Neutrophil (primary cell): Measurements from ENCODE around the gene GPHB5.

ENCODE experiments used
- H3K27ac ChIP-seq: fragments of 200-600 bp; sonication (generic); 2 replicates; pipeline ENCODE4 v1.5.1; 2016; ENCODE audit warnings: mild to moderate bottlenecking, moderate library complexity
- H3K27me3 ChIP-seq: fragments of 200-600 bp; sonication (generic); 2 replicates; pipeline ENCODE4 v1.6.0; 2016; ENCODE audit warnings: mild to moderate bottlenecking
- H3K36me3 ChIP-seq: fragments of 200-600 bp; sonication (generic); 2 replicates; pipeline ENCODE4 v1.5.1; 2017
- H3K4me1 ChIP-seq, 2 experiments: fragments of 200-600 bp in 1 of 2; sonication (generic) in 1 of 2; 1 replicate in 1 of 2; 2 replicates in 1 of 2; pipeline versions ENCODE4 v1.5.1 to v1.6.1; 2013 to 2016; ENCODE audit warnings: low read depth in 1 of 2, low read length in 1 of 2, mild to moderate bottlenecking in 1 of 2, moderate library complexity in 1 of 2; ENCODE audit not compliant: control insufficient read depth in 1 of 2, insufficient read depth in 1 of 2
- H3K4me3 ChIP-seq, 2 experiments: fragments of 200-600 bp in 1 of 2; sonication (generic) in 1 of 2; 1 replicate in 1 of 2; 2 replicates in 1 of 2; pipeline ENCODE4 v1.5.1; 2013 to 2016; ENCODE audit warnings: low read depth in 1 of 2, low read length in 1 of 2, mild to moderate bottlenecking in 1 of 2, moderate library complexity in 1 of 2
- H3K9me3 ChIP-seq: fragments of 200-600 bp; sonication (generic); 2 replicates; pipeline ENCODE4 v1.5.1; 2016
- CTCF ChIP-seq: fragments of 200-600 bp; sonication (generic); IDR thresholded peaks from 2 replicates; pipeline ENCODE4 v1.5.1; 2016; ENCODE audit warnings: antibody characterized with exemption

The GPHB5 gene

GRCh38 chr14:63300854-63301253 is 17.9 kb downstream of the GPHB5 start:
- no peaks in the 10 kb centered on the region for H3K36me3 ChIP-seq
- no peak for TF ChIP-seq CTCF
- no peaks in the 10 kb centered on the region for H3K9me3 ChIP-seq
- H3K27me3 ChIP-seq: no peaks in the 10 kb centered on the region
- no peaks in the 10 kb centered on the region for H3K4me1 ChIP-seq
- H3K27ac ChIP-seq: no peak overlapping the region
- H3K4me3 ChIP-seq: no peak overlapping the region

DNA sequence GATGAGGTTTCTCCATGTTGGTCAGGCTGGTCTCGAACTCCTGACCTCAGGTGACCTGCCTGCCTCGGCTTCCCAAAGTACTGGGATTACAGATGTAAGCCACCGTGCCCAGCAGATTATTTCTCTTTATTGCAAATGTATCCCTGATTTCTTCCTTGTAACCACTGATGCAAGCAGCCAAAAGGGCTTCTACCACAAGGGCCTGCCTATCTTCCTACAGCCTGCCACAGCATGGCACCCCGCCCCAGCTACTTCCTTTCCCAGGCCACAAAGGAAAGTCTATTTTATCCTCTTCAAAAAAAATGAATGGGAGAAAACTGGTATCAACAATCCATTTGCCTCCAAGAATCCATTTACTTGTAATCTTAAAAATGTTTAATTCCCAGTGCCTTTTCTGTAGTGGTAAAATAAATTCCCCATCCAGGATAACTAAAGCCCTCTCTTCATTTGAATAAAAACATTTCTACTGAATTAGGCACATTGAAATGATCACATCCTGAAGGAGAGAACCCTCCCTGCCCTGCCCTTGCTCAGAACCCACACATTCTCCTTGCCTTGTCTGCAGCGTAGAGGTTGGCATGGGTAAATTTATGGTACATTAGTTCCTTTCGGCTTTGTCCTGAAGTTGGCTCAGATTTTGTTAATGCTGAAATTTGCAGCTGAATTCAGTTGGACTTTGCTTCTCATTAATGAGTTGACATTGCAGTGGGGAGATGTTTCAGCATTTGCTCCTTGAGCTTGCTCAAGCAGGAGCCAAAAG is 19.2 kb downstream of the GPHB5 start:
- no peak overlapping the region for H3K27ac ChIP-seq
- TF ChIP-seq CTCF: no peak
- no peaks in the 10 kb centered on the region for H3K4me1 ChIP-seq
- no peaks in the 10 kb centered on the region for H3K27me3 ChIP-seq
- H3K36me3 ChIP-seq: no peaks in the 10 kb centered on the region
- H3K9me3 ChIP-seq: no peaks in the 10 kb centered on the region
- no peak overlapping the region for H3K4me3 ChIP-seq

GRCh38 chr14:63297372-63298063 is 21.2 kb downstream of the GPHB5 start:
- H3K4me3 ChIP-seq: no peak overlapping the region
- TF ChIP-seq CTCF: no peak
- no peaks in the 10 kb centered on the region for H3K27me3 ChIP-seq
- H3K27ac ChIP-seq: no peak overlapping the region
- no peaks in the 10 kb centered on the region for H3K36me3 ChIP-seq
- H3K4me1 ChIP-seq: no peaks in the 10 kb centered on the region
- no peaks in the 10 kb centered on the region for H3K9me3 ChIP-seq

- no peaks in the 10 kb centered on the region for H3K4me1 ChIP-seq
- H3K27ac ChIP-seq: no peak overlapping the region
- H3K4me3 ChIP-seq: no peak overlapping the region
- no peaks in the 10 kb centered on the region for H3K9me3 ChIP-seq
- no peaks in the 10 kb centered on the region for H3K27me3 ChIP-seq
- TF ChIP-seq CTCF: no peak
- H3K36me3 ChIP-seq: no peaks in the 10 kb centered on the region
Measured at GRCh38 chr14:63296060-63296563, 22.6 kb downstream of the GPHB5 start.

DNA sequence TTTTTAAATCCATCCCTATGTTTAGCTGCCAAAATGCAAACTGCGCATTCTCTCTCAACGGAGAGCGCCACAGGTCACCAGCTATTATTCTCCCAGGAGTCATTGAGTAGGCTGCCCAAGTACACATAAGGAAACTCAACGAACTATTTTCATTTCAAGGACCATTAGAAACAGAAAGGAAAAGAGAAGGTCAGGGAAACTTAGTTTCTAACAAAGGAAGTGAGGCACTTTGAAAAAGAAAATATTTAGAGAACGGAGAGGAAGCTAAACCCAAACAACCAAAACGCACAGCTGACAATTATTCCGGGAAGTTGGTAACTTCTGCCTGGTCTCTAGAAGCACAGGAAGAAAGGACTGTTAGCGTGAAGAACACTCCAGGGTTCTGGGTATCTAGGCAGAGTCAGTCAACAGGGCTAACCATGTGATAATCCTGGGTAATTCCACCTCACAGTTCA is 23.5 kb downstream of the GPHB5 start:
- H3K9me3 ChIP-seq: no peaks in the 10 kb centered on the region
- no peak for TF ChIP-seq CTCF
- no peaks in the 10 kb centered on the region for H3K36me3 ChIP-seq
- H3K4me1 ChIP-seq: no peaks in the 10 kb centered on the region
- H3K4me3 ChIP-seq: no peak overlapping the region
- H3K27ac ChIP-seq: no peak overlapping the region
- H3K27me3 ChIP-seq: no peaks in the 10 kb centered on the region
